Activated CD4-positive, alpha-beta T cell treated with anti-CD3 and anti-CD28 coated beads, Interleukin-2, Interleukin-4, amounts not matched to agents 100 ng/mL and 50 ng/mL, durations not matched to agents 16 hours and 8 hours (primary cell): Measurements from ENCODE around the gene GAMT.
"Not testable (repeated sequence)": the region's sequence is repeated elsewhere in the genome, so short reads cannot be mapped to it uniquely, and the experiment has no call there.

Source experiments
- DNase-seq: peaks from one replicate; pipeline ENCODE4 v3.0.0-alpha.2; 2020; ENCODE audit warnings: low spot score

The GAMT gene

GRCh38 chr19:1401138-1401888 lies at the start of gene GAMT:
Gene GAMT (minus strand): TSS chr19:1401542. CDS start chr19:1401476, 66 bp downstream.
- peak; percentile 47 for DNase-seq

- no peak for DNase-seq
Observed at GRCh38 chr19:1449467-1450442, 48.4 kb upstream of the GAMT start, which contains the start of gene APC2. Gene APC2 (plus strand): TSS chr19:1450121. CDS start chr19:1453002, 2,881 bp downstream.

DNA sequence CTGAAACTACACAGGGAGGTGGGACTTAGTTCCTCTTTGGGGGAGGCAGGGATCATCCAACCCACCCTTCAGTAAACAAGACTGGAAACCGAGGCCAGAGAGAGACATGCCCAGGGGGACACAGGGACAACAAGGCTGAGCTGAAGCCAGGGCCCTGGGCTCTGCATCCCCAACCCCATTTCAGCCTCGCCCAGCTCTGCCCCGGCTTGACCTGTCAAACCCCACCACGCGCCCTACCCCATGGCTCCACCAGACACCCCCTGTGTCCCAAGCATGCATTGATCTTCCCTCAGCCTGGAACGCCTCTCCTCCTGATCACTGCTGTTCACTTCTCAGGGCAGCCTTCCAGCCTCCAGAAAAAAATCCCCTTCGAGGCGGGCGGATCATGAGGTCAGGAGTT lies 46.6 kb upstream of the GAMT start:
- no peak for DNase-seq

GRCh38 chr19:1447504-1447903 lies 46.2 kb upstream of the GAMT start:
- no peak for DNase-seq

GRCh38 chr19:1446713-1447481 lies 45.6 kb upstream of the GAMT start:
- no peak for DNase-seq

GRCh38 chr19:1445932-1446712 lies 44.8 kb upstream of the GAMT start:
- DNase-seq, result no peak

- peak; percentile 82 for DNase-seq
Observed at GRCh38 chr19:1445185-1445931, 44.0 kb upstream of the GAMT start.

DNA sequence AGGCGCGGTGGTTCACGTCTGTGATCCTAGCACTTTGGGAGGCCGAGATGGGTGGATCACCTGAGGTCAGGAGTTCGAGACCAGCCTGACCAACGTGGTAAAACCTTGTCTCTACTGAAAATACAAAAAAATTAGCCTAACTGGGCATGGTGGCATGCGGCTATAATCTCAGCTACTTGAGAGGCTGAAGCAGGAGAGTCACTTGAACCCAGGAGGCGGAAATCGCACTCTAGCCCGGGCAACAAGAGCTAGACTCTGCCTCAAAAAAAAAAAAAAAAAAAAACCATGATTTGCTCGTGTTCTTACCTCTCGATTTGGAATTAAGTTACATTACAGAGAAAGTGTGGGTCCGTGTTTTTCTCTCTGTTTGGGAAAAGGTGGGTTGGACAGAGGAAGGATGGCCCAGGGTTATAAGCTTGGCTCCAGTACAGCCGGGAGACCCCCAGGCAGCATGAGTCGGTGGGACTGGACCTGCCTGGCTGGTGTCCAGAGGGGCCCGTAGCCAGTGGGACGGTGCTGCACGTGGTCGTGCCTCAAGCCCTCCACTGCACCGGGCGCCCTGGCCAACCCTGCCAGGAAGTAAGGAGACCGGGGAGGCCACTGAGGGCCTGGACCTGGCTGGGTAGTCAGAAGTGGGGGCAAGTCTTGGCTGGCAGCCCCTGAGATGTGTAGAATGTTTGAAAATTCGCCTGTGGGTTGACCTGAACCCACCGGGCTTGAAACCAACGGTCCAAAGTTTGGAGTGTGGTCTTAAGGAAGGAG lies 40.5 kb upstream of the GAMT start:
- DNase-seq, result no peak

- DNase-seq, result no peak
Observed at GRCh38 chr19:1441022-1441426, 39.7 kb upstream of the GAMT start.

DNA sequence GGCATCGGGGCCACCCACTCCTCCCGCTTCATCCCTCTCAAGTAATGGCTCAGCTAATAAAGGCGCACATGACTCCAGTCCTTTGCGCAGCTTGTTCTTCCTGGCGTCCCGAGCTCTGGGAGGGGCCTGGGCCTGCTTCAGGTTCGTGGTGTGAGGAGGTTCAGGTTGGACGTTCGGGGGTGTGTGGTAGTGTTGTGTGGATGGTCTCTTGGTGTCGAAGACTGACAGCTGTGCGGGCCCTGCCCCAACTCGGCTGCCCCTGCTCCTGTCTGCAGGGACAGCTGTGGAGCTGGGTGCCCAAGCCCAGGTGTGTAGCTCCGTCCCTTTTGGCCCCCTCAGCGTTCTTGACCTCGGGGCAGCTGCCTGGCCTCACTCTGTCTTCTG lies 39.1 kb upstream of the GAMT start:
- DNase-seq, result no peak

DNA sequence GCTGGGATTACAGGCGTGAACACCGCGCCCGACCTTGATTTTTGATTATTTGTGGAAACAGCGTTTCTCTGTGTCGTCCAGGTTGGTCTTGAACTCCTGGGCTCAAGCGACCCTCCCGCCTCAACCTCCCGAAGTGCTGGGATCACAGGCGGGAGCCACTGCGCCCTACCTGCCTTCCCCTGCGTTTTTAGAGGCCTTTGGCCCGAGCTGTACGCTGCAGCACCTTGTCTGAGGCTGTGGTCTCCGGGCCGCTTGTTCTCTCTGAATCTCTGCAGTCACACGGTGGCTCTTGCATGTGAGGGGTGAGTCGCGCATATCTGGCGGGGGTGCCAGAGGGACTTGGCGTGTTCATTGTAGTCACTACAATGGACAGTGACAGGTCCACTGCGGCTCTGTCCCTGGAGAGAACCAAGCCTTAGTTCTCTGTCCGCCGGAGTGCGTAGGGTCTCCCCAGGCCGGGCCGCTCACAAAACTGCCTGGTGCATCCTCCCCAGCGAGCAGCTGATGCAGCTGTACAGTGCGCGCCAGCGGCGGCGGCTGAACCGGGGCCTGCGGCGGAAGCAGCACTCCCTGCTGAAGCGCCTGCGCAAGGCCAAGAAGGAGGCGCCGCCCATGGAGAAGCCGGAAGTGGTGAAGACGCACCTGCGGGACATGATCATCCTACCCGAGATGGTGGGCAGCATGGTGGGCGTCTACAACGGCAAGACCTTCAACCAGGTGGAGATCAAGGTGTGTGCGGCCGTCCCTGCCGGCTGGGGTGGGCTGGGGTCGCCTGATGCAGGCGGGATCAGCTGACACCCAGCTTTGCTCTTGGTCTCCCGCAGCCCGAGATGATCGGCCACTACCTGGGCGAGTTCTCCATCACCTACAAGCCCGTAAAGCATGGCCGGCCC lies 38.4 kb upstream of the GAMT start:
- DNase-seq, result not testable (repeated sequence)

DNA sequence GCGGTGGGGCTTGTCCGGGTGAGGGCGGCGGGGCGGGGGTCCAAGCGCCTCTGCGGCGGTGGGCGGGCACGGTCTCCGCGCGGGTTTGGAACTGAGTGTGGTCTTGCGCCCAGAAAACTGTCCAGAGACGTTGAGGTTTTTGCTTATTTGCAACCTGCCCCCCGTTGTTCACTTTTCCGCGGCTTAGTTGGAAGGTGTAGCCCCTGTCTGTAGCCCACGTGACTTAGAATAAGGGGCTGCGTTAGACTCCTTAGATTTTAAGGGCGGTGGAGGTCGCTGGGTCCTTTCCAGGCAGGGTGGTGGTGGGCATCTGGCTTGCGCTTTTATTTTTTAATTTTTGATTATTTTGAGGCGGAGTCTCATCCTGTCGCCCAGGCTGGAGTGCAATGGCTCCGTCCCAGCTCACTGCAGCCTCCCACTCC lies 37.6 kb upstream of the GAMT start:
- DNase-seq, result no peak

GRCh38 chr19:1438035-1438932 lies 36.9 kb upstream of the GAMT start, which contains the start of gene RPS15:
Gene RPS15 (plus strand): TSS chr19:1438396. CDS start chr19:1438426, 30 bp downstream.
- DNase-seq, result peak; percentile 97

GRCh38 chr19:1437609-1438008 lies 36.3 kb upstream of the GAMT start:
- no peak for DNase-seq

- no peak for DNase-seq
Observed at GRCh38 chr19:1435378-1435989, 34.1 kb upstream of the GAMT start.

GRCh38 chr19:1434577-1435060 lies 33.3 kb upstream of the GAMT start:
- no peak for DNase-seq

- no peak for DNase-seq
Observed at GRCh38 chr19:1434040-1434366, 32.7 kb upstream of the GAMT start.
